Measurements from ENCODE around the gene SLC18A3. TPM values are rescaled to one million over a fixed set of nuclear protein-coding genes. Genes with fewer than 3 reads are reported as not detected.

The SLC18A3 gene
- total RNA-seq, 1 donor from 2014 or later, result not detected

- DNase-seq (ENCODE audit: low spot score), result no peak
These were observed 16.9 kb downstream of the SLC18A3 start for GRCh38 chr10:49627038-49627437.

- DNase-seq (ENCODE audit: low spot score), result no peak
These were observed 17.6 kb downstream of the SLC18A3 start for GRCh38 chr10:49627644-49628247.

GRCh38 chr10:49628599-49628998 lies 18.5 kb downstream of the SLC18A3 start:
- DNase-seq (ENCODE audit: low spot score), result no peak

- DNase-seq (ENCODE audit: low spot score), result no peak
These were observed 19.3 kb downstream of the SLC18A3 start for GRCh38 chr10:49629431-49629881.

GRCh38 chr10:49631975-49632374 lies 21.9 kb downstream of the SLC18A3 start:
- DNase-seq (ENCODE audit: low spot score), result no peak

GRCh38 chr10:49632406-49633317 lies 22.6 kb downstream of the SLC18A3 start:
- DNase-seq (ENCODE audit: low spot score), result no peak

GRCh38 chr10:49633327-49634068 lies 23.4 kb downstream of the SLC18A3 start:
- DNase-seq (ENCODE audit: low spot score), result no peak

- DNase-seq (ENCODE audit: low spot score), result no peak
These were observed 24.1 kb downstream of the SLC18A3 start for GRCh38 chr10:49634069-49634660.

GRCh38 chr10:49642311-49642710 lies 32.2 kb downstream of the SLC18A3 start:
- DNase-seq (ENCODE audit: low spot score), result no peak

- no peak for DNase-seq (ENCODE audit: low spot score)
These were observed 33.3 kb downstream of the SLC18A3 start for GRCh38 chr10:49643241-49644034.

- no peak for DNase-seq (ENCODE audit: low spot score)
These were observed 34.0 kb downstream of the SLC18A3 start for GRCh38 chr10:49644035-49644646.

GRCh38 chr10:49645417-49645816 lies 35.3 kb downstream of the SLC18A3 start:
- no peak for DNase-seq (ENCODE audit: low spot score)

- DNase-seq (ENCODE audit: low spot score), result no peak
These were observed 36.1 kb downstream of the SLC18A3 start for GRCh38 chr10:49645871-49646870.

GRCh38 chr10:49647554-49647953 lies 37.4 kb downstream of the SLC18A3 start:
- no peak for DNase-seq (ENCODE audit: low spot score)

- DNase-seq (ENCODE audit: low spot score), result peak; percentile 44
These were observed 38.1 kb downstream of the SLC18A3 start for GRCh38 chr10:49647985-49648795.

- DNase-seq (ENCODE audit: low spot score), result no peak
These were observed 39.2 kb downstream of the SLC18A3 start for GRCh38 chr10:49649294-49649693.

- no peak for DNase-seq (ENCODE audit: low spot score)
These were observed 40.0 kb downstream of the SLC18A3 start for GRCh38 chr10:49649936-49650723.

GRCh38 chr10:49650724-49651034 lies 40.6 kb downstream of the SLC18A3 start:
- no peak for DNase-seq (ENCODE audit: low spot score)

All from umbilical cord (tissue), 2 donors.